Suppressor macrophage (primary cell): ENCODE measurements around the gene CHD6.
A peak's percentile ranks its signal among the peaks of the same experiment; 100 is the strongest.

Experiments
- DNase-seq, 4 experiments: peaks; one replicate each; pipeline ENCODE4 v3.0.0-alpha.2; 2020 to 2022

Gene CHD6

GRCh38 chr20:41392295-41392694 lies 225.9 kb downstream of the CHD6 start:
- DNase-seq, result no peak

- no peak for DNase-seq
Observed at GRCh38 chr20:41391587-41392001, 226.6 kb downstream of the CHD6 start.

DNA sequence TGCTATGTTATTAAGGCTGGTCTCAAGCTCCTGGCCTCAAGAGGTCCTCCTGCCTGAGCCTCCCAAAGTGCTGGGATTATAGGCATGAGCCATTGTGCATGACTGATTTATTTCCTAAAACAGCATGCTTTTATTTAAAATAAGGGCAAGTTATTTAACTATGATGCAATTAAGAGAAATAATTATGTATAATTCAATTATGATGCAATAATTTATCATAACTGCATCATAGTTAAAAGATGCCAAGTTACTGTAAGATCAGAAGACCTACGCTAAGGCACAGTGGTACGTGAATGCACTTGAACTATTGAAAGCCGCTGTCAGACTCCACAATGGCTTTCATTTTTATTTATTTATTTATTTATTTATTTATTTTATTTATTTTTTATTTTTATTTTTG lies 227.3 kb downstream of the CHD6 start:
- DNase-seq, result no peak

- no peak for DNase-seq
Observed at GRCh38 chr20:41387444-41387851, 230.7 kb downstream of the CHD6 start.

- DNase-seq, result no peak
Observed at GRCh38 chr20:41386502-41387427, 231.4 kb downstream of the CHD6 start.

- no peak for DNase-seq
Observed at GRCh38 chr20:41382791-41383305, 235.3 kb downstream of the CHD6 start.

GRCh38 chr20:41380551-41381193 lies 237.5 kb downstream of the CHD6 start:
- DNase-seq, result peak in 1 of 4 experiments; percentile 5

DNA sequence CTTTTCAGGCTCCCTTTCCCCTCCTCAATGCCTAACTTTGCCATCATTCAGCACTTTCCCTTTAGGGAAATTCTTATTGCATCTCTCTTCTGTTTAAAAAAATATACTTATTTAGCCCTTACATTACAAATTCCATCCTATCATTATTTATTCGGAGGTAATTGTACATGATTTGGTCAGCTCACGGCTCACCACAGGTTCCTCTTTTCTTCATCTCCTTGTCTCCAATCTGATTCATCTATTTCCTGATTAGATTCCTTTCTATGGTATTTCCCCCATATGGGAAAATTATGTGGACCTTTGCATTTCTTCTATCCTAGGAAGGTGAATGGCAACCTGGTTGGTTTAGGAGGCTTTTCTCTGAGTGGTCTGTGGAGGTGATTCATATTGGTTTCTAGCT lies 238.6 kb downstream of the CHD6 start:
- peak in 1 of 4 experiments; percentile 11 for DNase-seq

DNA sequence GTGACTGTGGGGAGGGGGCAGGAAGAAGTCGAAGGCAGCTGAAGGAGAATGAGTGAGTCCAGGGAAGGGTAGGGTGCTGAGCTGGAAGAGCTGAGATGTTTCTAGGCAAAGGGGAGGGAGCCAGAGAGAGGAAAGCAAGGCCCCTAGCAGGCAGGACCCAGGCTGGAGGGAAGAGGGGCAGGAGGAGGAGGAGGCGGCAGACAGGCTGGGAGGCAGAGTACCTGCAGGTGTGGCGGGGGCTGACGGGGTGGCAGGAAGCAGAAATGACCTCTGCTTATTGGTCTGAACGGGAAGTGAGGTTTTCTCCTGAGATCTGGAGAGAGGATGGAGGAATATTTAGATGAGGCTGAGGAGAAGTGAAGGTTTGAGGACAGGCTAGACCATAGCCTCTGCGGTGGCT lies 240.9 kb downstream of the CHD6 start:
- DNase-seq, result no peak

GRCh38 chr20:41376349-41376748 lies 241.8 kb downstream of the CHD6 start:
- no peak for DNase-seq

GRCh38 chr20:41375846-41376245 lies 242.3 kb downstream of the CHD6 start:
- DNase-seq, result no peak

GRCh38 chr20:41373931-41374920 lies 244.0 kb downstream of the CHD6 start:
- no peak for DNase-seq

GRCh38 chr20:41373251-41373783 lies 244.9 kb downstream of the CHD6 start:
- DNase-seq, result peak in 3 of 4 experiments; percentile 7 to 39 (median 11)

DNA sequence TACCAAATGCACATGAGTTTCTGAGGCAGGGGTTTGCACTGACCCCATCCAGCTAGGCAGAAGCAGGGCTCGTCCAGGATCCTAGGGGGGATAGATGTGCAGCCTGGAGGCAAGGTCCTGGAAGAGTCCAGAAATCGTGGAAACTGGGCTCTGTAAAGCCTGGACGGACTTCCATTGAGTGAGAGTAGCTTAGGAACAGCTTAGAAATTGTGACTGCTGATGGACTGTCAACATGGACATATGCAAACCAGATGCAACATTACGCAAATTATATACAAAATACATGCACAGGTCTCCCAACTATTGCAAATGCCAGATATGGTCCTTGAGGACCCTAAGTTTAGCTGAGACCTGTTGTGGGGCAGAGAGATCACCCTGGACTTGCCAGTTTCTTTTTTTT lies 246.8 kb downstream of the CHD6 start:
- DNase-seq, result no peak

DNA sequence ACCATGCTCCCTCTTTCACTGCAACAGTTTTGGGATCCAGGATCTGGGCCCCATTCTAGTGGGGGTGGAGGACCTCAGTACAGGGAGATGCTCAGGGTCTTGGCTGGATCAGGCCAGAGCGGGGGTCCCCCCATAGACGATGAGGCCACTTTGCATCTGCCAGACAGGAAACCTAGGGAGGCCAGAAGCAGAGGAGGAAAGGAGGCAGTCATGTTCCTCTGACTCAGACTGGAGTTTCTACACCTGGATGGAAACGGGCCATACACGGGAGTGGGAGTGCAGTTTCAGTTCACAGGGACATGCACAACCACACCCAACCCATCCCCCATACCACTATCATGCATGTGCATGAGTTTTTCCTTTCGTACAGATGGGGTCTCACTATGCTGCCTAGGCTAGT lies 248.0 kb downstream of the CHD6 start:
- DNase-seq, result no peak

DNA sequence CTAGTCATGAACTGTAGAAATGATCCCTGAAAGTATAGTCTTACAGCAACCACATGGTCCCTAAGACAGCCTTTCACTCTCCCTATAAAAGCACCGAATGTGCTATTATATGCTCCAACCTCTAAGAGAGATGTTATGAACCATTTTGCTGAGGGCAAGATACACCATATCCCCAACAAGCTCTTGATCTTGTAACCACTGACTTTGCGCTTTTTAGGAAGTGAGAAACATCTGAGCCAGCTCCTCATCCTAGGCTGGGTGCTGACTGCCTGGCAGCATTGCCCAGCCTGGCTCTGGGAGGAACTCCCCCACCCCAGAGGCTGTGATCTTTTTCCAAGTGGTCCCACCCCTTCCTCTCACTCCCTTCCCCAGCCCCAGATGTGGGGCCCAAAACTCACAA lies 248.5 kb downstream of the CHD6 start:
- peak in 1 of 4 experiments; percentile 14 for DNase-seq

GRCh38 chr20:41367956-41368355 lies 250.2 kb downstream of the CHD6 start:
- DNase-seq, result no peak

GRCh38 chr20:41367393-41367695 lies 250.8 kb downstream of the CHD6 start:
- no peak for DNase-seq

DNA sequence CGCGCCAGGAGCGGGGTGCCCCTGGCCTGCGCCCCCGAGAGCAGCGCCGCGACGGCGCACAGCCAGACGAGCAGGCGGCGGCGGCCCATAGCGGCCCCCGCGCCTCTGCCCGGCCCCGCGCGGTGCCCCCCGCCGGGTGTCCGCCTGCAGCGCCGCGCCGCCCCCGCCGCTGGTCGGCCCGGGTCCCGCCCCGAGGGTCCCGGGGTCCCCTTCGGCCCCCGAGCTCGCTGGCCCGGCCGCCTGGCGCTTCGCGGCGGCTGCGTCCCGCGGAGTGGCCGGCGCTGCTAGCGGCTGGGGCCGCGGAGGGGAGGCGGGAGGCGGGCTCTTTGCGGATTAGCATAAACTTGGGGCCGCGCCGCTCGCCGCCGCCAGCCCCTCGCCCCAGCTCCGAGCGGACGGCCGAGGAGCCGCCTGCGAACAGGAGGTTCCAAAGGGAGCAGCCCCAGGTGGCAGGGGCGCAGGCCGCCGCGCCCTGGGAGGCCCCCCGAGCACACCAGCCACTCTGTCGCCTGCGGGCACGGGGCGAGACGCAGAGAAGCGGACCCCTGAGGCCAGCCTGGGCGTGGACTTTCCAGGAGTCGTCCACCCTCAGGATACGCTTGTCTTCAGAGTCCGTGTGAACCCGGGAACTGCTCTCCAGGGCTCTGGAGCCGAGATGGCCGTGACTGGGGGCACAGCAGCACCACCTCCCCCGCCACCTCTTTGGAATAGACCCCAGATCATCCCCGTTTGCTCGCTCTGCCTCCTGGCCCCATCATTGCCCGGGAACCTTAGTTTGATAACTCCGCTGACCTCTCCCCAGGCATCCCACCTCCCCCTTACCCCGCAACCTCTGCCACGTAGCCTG lies 251.4 kb downstream of the CHD6 start, which contains the start of gene EMILIN3:
Gene EMILIN3 (minus strand): TSS at position 273 of the 847 bp plus-strand sequence. CDS start 184 bp downstream, at position 89.
- no peak for DNase-seq

DNA sequence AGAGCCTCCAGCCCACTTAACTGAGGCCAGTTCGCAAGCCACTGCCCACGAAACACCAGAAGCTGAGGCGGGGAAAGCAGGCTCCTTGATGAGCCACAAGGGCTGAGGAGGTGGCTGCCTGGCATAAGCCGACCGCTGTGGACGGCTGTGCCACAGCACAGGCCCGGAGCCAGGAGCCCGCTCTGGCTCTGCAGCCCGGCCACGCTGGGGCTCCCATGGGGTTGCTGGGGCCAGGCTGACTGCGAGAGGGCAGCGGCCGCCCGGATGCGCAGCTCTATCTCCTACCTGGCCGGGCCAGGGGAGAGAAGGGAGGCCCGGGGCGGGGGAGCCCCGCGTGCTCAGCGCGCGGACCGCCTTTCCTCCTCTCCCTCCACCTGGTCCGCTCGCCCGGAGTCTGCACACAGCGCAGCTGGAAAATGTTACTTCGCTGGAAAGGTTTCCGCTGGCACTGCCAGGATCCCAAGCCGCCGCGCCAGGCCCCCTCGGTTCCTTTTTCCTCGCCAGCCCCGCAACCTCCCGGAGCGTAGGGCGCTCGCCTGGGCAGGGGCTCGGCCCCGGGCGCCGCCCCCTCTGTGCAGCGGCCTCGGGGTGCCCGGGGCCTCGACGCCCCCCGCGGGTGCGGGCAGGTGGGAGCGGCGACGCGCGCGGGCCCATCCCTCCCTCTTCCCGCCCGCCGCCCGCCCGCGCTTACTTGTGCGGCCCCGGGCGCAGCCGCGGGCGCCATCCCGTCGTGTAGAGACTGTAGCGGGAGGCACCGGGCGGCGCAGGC lies 252.2 kb downstream of the CHD6 start:
- DNase-seq, result no peak
